Ovary (tissue), 9 donors: ENCODE results near the gene KCTD6. TPM values are rescaled to one million over a fixed set of nuclear protein-coding genes. Genes with fewer than 3 reads are reported as not detected.
A peak's percentile ranks its signal among the peaks of the same experiment; 100 is the strongest.

ENCODE experiments used
- DNase-seq, 5 donors: peaks; one replicate each; pipeline ENCODE4 v3.0.0-alpha.2; 2019 to 2020
- H3K27ac ChIP-seq, 2 donors: fragments of 200-600 bp; one replicate each; pipeline versions ENCODE4 v1.5.1 to v1.8.0; 2019 to 2022
- H3K27me3 ChIP-seq: fragments of 200-600 bp; one replicate; pipeline ENCODE4 v1.8.0; 2022
- H3K36me3 ChIP-seq: fragments of 200-600 bp; sonication (generic); one replicate; pipeline ENCODE4 v1.5.1; 2019
- H3K4me1 ChIP-seq: one replicate; pipeline ENCODE4 v1.8.1; 2013; ENCODE audit warnings: mild to moderate bottlenecking, moderate library complexity; ENCODE audit not compliant: insufficient read depth
- H3K4me3 ChIP-seq: fragments of 200-600 bp; sonication (generic); one replicate; pipeline ENCODE4 v1.5.1; 2017
- H3K9me3 ChIP-seq, 2 donors: fragments of 200-600 bp in 1 of 2; sonication (generic) in 1 of 2; one replicate each; pipeline versions ENCODE4 v1.5.1 to v1.8.1; 2013 to 2019; ENCODE audit warnings: mild to moderate bottlenecking in 1 of 2, moderate library complexity in 1 of 2
- CTCF ChIP-seq, 3 donors: fragments of 450-650 bp in 2 of 3; fragments of 200-600 bp in 1 of 3; IDR thresholded peaks; one replicate each; pipeline versions ENCODE4 v1.5.1 to v1.8.0; 2016 to 2022; ENCODE audit warnings: antibody characterized with exemption in 3 of 3, mild to moderate bottlenecking in 1 of 3
- EP300 ChIP-seq: sonication (generic); formaldehyde crosslinking; IDR thresholded peaks from one replicate; pipeline ENCODE4 v1.6.1; 2017; ENCODE audit warnings: antibody characterized with exemption
- POLR2A ChIP-seq: fragments of 450-650 bp; IDR thresholded peaks from one replicate; pipeline ENCODE4 v1.6.1; 2017; ENCODE audit warnings: antibody characterized with exemption, mild to moderate bottlenecking, moderate library complexity
- WGBS, 3 donors: extraction: QIAGEN DNeasy Blood & Tissue Kit in 1 of 3; methylation state at CpG; one replicate each; pipeline versions ENCODE4 v1.1.5 to v1.1.7; 2013 to 2017; 5-methylcytosine and 5-hydroxymethylcytosine counted together
- intact Hi-C, 4 donors: fragments of 100-400 bp; cut with DNase I; formaldehyde crosslinking; loops; one replicate each; pipeline versions ENCODE4 v1.11.0 to v1.15.1; 2022 to 2023
- polyA plus RNA-seq, 2 donors: library from polyadenylated mRNA; stranded (reverse); fragments of 200-250 nt in 1 of 2; fragments of 350-450 nt in 1 of 2; fragmentation: Illumina TruSeq in 1 of 2; extraction: RNeasy Lipid Tissue Mini Kit (QIAGEN cat#74804) in 1 of 2; gene quantifications; one replicate each; pipeline ENCODE4 v1.2.3, GENCODE V29; 2013 to 2014
- total RNA-seq, 7 donors: library from RNA; depleted of rRNA in 2 of 7; stranded (reverse); fragments of >200 nt in 2 of 7; fragmentation: NEBNext Ultra II Directional in 3 of 7; extraction: Animal tissue kit (Norgen Biotek cat#: 25700) in 3 of 7; gene quantifications; one replicate each; pipeline versions ENCODE4 v1.1.0 to v1.2.4, GENCODE V29; 2016 to 2023
- donor health status: DM: no; HTN: no; CAD: no; lungs with moderate emphysema.
- donor health status: DM: no; HTN: no; CAD: no.
- donor health status: Bipolar disorder and iron deficiency.
- donor health status: DM: yes; HTN: yes; CAD: no.
- donor health status: DM: no; HTN: no; CAD: no.
- donor health status: DM: yes; HTN: yes; CAD: no.

Gene KCTD6
- total and polyA plus RNA-seq, 9 donors = 10.9 to 20.8 (median 13.0) TPM

GRCh38 chr3:58488967-58489366 is 2.9 kb upstream of the KCTD6 start:
- Histone ChIP-seq H3K27me3 (no peaks in the 10 kb centered on the region), H3K36me3 (no peaks in the 10 kb centered on the region), H3K4me3 (no peak overlapping the region), H3K4me1 (peaks cover 9% of the 10 kb centered on the region), H3K9me3 (no peaks in the 10 kb centered on the region), H3K27ac (no peak overlapping the region)
- 14 to 22% (median 22%) methylated on average over 2 of the region's 2 CpGs for WGBS, 3 donors
- DNase-seq = no peak
- no peak for TF ChIP-seq CTCF (IDR thresholded peaks at IDR 0.05)
- no peak for TF ChIP-seq EP300
- no peak for TF ChIP-seq POLR2A
- intact Hi-C loops = no loop called here

- peak overlapping the region in 1 of 2 donors; percentile 64 for H3K27ac ChIP-seq
- H3K4me1 ChIP-seq = peaks cover 9% of the 10 kb centered on the region
- H3K4me3 ChIP-seq = peak overlapping the region; percentile 47
- intact Hi-C loops = loop anchor here (5.0 to 10.0 kb wide), 5 partner anchors 41 to 166 kb away; partner anchors contain the start of gene PXK (in 2 of the 4)
- WGBS, 3 donors = 72 to 77% (median 72%) methylated on average over 19 of the region's 19 CpGs
- TF ChIP-seq POLR2A (no peak), CTCF (IDR thresholded peaks at IDR 0.05) (no peak), EP300 (no peak)
- H3K9me3 ChIP-seq = no peaks in the 10 kb centered on the region
- peak; percentile 37 to 61 (median 54) for DNase-seq
- H3K36me3 ChIP-seq = no peaks in the 10 kb centered on the region
- no peaks in the 10 kb centered on the region for H3K27me3 ChIP-seq
Measured at GRCh38 chr3:58490860-58491501, 915 bp upstream of the KCTD6 start.

- Histone ChIP-seq H3K4me3 (peak overlapping the region; percentile 77), H3K36me3 (no peaks in the 10 kb centered on the region), H3K27ac (peak overlapping the region; percentile 66 to 71), H3K9me3 (no peaks in the 10 kb centered on the region), H3K27me3 (no peaks in the 10 kb centered on the region), H3K4me1 (peaks cover 13% of the 10 kb centered on the region)
- TF ChIP-seq POLR2A (no peak), CTCF (IDR thresholded peaks at IDR 0.05) (no peak), EP300 (no peak)
- whole genome bisulfite sequencing, 3 donors = 0 to 1% (median 1%) methylated on average over 15 of the region's 15 CpGs
- no peak for DNase-seq
- intact Hi-C loops = loop anchor here (5.0 to 10.0 kb wide), 5 partner anchors 40 to 168 kb away; partner anchors contain the start of gene PXK (in 2 of the 4)
Measured at GRCh38 chr3:58492494-58492905, 604 bp downstream of the KCTD6 start.

- Histone ChIP-seq H3K9me3 (no peaks in the 10 kb centered on the region), H3K4me3 (no peak overlapping the region), H3K36me3 (no peaks in the 10 kb centered on the region), H3K4me1 (peaks cover 13% of the 10 kb centered on the region), H3K27ac (no peak overlapping the region), H3K27me3 (no peaks in the 10 kb centered on the region)
- no peak for TF ChIP-seq EP300
- no peak for TF ChIP-seq POLR2A
- TF ChIP-seq CTCF (IDR thresholded peaks at IDR 0.05) = no peak
- intact Hi-C loops = loop anchor here (5.0 to 10.0 kb wide), 5 partner anchors 38 to 169 kb away; partner anchors contain the start of gene PXK (in 2 of the 4)
- 40 to 45% (median 45%) methylated on average over 3 of the region's 3 CpGs for WGBS, 3 donors
- no peak for DNase-seq
Measured at GRCh38 chr3:58494107-58494506, 2.2 kb downstream of the KCTD6 start.
